ENCODE results near the gene HSPB2.

Gene HSPB2

DNA sequence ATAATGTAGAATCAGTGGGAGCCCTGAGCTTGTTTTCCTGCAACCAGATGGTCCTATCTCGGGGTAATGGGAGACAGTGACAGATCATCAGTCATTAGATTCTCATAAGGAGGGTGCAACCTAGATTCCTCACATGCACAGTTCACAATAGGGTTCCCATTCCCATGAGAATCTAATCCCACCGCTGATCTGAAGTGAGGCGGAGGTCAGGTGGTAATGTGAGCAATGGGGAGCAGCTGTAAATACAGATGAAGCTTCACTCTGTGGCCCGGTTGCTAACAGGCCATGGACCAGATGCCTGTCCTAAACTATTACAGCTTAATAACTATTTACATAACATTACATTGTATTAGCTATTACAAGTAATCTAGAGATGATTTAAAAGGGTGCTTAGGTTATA, 41.6 kb downstream of the HSPB2 start:
- H3K27me3 Mint-ChIP-seq = no peaks in the 10 kb centered on the region
- no peaks in the 10 kb centered on the region for H3K9me3 Mint-ChIP-seq
- peaks cover 0 to 6% of the 10 kb centered on the region in 2 donors for H3K4me1 Mint-ChIP-seq (ENCODE audit: low read depth in 2 of 2)
- no peak overlapping the region for H3K27ac Mint-ChIP-seq
- no peak overlapping the region for H3K4me3 Mint-ChIP-seq
- DNase-seq = no peak
- no peaks in the 10 kb centered on the region for H3K36me3 Mint-ChIP-seq (ENCODE audit: insufficient read depth)
- ATAC-seq (replicated peaks) = no peak

DNA sequence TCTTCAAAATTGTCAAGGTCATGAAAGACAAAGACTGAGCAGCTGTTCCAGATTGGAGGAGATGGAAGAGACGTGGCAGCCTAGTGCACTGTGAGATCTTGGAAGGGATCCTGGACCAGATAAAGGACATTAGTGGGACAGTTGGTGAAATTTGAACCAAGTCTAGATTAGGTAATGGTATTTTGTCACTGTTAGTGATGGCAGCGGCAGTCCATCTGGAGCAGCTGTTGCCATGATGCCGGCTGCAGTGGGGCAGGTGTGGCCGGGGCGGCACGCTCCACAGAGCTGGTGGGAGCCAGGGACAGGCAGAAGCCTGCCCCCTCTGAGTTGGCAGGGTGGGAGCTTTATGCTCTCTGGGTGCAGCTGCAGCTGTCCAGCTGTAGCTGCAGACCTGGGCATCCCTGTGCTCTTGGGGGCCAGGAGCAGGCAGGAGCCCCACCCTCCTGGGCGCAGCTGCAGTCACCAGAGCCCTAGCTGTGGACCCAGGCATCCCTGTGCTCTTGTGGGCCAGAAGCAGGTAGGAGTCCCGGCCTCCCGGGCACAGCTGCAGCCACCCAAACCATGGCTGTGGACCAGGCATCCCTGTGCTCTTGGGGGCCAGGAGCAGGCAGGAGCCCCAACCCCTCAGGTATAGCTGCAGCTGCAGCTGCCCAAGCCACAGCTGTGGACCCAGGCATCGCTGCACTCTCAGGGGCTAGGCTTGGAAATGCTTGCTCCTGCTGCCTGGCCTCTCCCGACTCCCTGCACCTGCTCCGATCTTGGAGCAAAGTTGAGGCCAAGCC, 45.3 kb downstream of the HSPB2 start:
- ATAC-seq (replicated peaks) = no peak

DNA sequence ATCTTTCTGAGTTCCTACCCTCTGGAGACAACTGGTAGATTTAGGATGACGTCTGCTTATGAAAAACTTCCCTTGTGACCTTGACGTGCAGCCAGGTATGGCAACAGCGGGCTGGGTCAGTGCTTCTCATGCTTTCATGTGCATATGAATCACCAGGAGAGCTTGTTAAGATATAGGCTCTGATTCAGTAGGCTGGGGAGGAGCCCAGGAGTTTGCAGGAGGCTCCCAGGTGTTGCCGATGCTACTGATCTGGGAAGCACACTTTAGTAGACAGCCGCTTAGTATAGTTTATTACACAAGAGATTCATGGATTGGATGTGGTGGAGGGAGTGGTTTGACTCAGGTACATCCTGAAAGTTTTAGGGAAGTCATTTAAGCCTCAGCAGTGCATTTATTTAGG, 48.4 kb downstream of the HSPB2 start:
- Mint-ChIP-seq H3K4me3 (no peak overlapping the region), H3K27me3 (no peaks in the 10 kb centered on the region), H3K4me1 (ENCODE audit: low read depth in 2 of 2) (no peaks in the 10 kb centered on the region), H3K36me3 (ENCODE audit: insufficient read depth) (no peaks in the 10 kb centered on the region), H3K9me3 (no peaks in the 10 kb centered on the region), H3K27ac (no peak overlapping the region)
- no peak for ATAC-seq (replicated peaks)
- no peak for DNase-seq

More for the DNA sequence above, 45.3 kb downstream of the HSPB2 start:
- no peaks in the 10 kb centered on the region for H3K36me3 Mint-ChIP-seq (ENCODE audit: insufficient read depth)
- no peaks in the 10 kb centered on the region for H3K27me3 Mint-ChIP-seq
- H3K4me1 Mint-ChIP-seq (ENCODE audit: low read depth in 2 of 2) = no peaks in the 10 kb centered on the region
- no peak overlapping the region for H3K27ac Mint-ChIP-seq
- DNase-seq = no peak
- no peaks in the 10 kb centered on the region for H3K9me3 Mint-ChIP-seq
- H3K4me3 Mint-ChIP-seq = no peak overlapping the region

DNA sequence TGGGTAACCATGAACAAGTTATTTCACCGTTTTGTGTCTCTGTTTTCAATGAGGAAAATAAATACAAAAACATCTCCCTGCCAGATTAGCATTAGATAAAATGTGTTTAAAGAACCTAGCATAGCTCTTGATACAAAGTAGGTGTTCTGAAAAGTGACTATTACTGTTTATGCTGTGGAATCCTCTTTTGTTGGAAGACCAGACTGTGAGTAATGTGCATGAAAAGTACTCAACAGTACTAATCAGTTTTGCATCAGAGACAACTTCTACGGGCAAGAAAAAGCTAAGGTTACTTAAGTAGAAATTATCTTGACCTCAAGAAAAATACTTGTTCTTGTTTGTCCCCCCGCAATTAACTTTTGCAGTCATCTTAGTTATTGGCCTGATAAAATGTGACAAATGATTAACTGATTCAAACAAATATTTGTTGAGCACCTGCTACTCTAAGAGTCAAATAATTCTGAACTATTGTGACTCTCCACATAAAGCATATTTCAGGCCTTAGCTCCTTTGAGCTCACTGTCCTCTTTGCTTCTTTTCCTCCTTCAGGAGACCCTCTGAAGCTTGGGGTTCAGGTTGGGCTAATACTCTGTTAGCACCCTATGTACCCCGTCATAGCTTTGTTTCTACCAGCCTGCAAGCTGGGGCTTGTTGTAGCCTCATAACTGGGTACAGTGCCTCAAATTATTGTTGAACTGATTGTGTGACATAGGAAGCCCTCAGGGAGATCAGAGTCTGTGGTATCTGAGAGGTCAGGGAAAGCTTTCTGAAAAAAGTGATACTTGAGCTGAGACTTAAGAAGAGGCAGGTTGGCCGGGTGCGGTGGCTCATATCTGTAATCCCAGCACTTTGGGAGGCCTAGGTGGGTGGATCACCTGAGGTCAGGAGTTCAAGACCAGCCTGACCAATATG, 49.1 kb downstream of the HSPB2 start:
- no peaks in the 10 kb centered on the region for H3K4me1 Mint-ChIP-seq (ENCODE audit: low read depth in 2 of 2)
- no peak for DNase-seq
- no peak overlapping the region for H3K4me3 Mint-ChIP-seq
- H3K9me3 Mint-ChIP-seq = no peaks in the 10 kb centered on the region
- H3K27ac Mint-ChIP-seq = no peak overlapping the region
- H3K36me3 Mint-ChIP-seq (ENCODE audit: insufficient read depth) = no peaks in the 10 kb centered on the region
- no peaks in the 10 kb centered on the region for H3K27me3 Mint-ChIP-seq
- no peak for ATAC-seq (replicated peaks)
